ENCODE data around the gene MMP3.

DNA sequence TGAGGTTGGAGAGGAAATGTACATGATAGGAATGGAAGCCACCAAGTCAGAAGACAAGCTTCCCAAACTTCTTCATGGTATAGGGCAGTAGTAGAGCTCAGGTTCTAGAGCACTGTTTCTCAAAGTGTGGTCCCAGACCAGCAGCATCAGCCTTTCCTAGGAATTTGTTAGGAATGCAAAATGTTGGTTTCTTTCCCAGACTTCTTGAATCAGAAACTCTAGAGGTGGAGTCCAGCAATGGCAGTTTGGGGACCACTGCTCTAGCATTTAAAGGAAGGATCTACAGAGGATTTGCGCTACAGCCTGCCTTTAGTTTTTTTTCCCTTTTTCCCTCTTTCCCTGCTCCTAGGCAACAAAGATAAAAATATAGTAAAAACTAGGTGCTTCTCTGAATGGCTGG lies 48.3 kb upstream of the MMP3 start:
- TF ChIP-seq, protein P1, sequence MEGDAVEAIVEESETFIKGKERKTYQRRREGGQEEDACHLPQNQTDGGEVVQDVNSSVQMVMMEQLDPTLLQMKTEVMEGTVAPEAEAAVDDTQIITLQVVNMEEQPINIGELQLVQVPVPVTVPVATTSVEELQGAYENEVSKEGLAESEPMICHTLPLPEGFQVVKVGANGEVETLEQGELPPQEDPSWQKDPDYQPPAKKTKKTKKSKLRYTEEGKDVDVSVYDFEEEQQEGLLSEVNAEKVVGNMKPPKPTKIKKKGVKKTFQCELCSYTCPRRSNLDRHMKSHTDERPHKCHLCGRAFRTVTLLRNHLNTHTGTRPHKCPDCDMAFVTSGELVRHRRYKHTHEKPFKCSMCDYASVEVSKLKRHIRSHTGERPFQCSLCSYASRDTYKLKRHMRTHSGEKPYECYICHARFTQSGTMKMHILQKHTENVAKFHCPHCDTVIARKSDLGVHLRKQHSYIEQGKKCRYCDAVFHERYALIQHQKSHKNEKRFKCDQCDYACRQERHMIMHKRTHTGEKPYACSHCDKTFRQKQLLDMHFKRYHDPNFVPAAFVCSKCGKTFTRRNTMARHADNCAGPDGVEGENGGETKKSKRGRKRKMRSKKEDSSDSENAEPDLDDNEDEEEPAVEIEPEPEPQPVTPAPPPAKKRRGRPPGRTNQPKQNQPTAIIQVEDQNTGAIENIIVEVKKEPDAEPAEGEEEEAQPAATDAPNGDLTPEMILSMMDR (IDR thresholded peaks at IDR 0.05; ENCODE audit: insufficient read depth, low read depth, low read length), result no peak
- no peak for TF ChIP-seq EZH2 (IDR thresholded peaks at IDR 0.05; ENCODE audit: insufficient read depth, low read length)
